Measurements from ENCODE around the gene ZNF609.

ZNF609 gene

GRCh38 chr15:64460206-64460723 is at the start of gene ZNF609:
ZNF609 (plus strand) TSS chr15:64460578; CDS start chr15:64499420, 38,842 bp downstream.
- peak; percentile 94 to 98 for DNase-seq

- no peak for DNase-seq
Observed at GRCh38 chr15:64412216-64412615, 48.2 kb upstream of the ZNF609 start.

GRCh38 chr15:64422697-64423096 is 37.7 kb upstream of the ZNF609 start:
- no peak for DNase-seq

GRCh38 chr15:64423970-64424369 is 36.4 kb upstream of the ZNF609 start:
- DNase-seq = no peak

GRCh38 chr15:64425221-64425620 is 35.2 kb upstream of the ZNF609 start:
- no peak for DNase-seq

- peak in 1 of 2 experiments; percentile 54 for DNase-seq
Observed at GRCh38 chr15:64426845-64427465, 33.4 kb upstream of the ZNF609 start.

GRCh38 chr15:64429448-64429847 is 30.9 kb upstream of the ZNF609 start:
- DNase-seq = no peak

- DNase-seq = no peak
Observed at GRCh38 chr15:64430000-64430735, 30.2 kb upstream of the ZNF609 start.

GRCh38 chr15:64437982-64438381 is 22.4 kb upstream of the ZNF609 start:
- no peak for DNase-seq

- no peak for DNase-seq
Observed at GRCh38 chr15:64438653-64439447, 21.5 kb upstream of the ZNF609 start.

GRCh38 chr15:64441852-64442251 is 18.5 kb upstream of the ZNF609 start:
- DNase-seq = no peak

- DNase-seq = no peak
Observed at GRCh38 chr15:64443016-64443415, 17.4 kb upstream of the ZNF609 start.

- DNase-seq = no peak
Observed at GRCh38 chr15:64443747-64444621, 16.4 kb upstream of the ZNF609 start.

GRCh38 chr15:64444836-64445235 is 15.5 kb upstream of the ZNF609 start:
- no peak for DNase-seq

GRCh38 chr15:64447536-64448315 is 12.7 kb upstream of the ZNF609 start:
- no peak for DNase-seq

- no peak for DNase-seq
Observed at GRCh38 chr15:64452988-64453688, 7.2 kb upstream of the ZNF609 start.

- no peak for DNase-seq
Observed at GRCh38 chr15:64453689-64454037, 6.7 kb upstream of the ZNF609 start.

- peak in 1 of 2 experiments; percentile 43 for DNase-seq
Observed at GRCh38 chr15:64454282-64454681, 6.1 kb upstream of the ZNF609 start.

GRCh38 chr15:64455961-64456371 is 4.4 kb upstream of the ZNF609 start:
- peak; percentile 33 to 67 for DNase-seq

- no peak for DNase-seq
Observed at GRCh38 chr15:64456634-64457108, 3.7 kb upstream of the ZNF609 start.

Measured in NCI-H526 (cell line).